Measurements from ENCODE around the gene FNIP2.
A peak's percentile ranks its signal among the peaks of the same experiment; 100 is the strongest.

The FNIP2 gene

GRCh38 chr4:158850800-158851644 lies 82.2 kb downstream of the FNIP2 start:
- H3K4me3 ChIP-seq (ENCODE audit: low read length): no peak overlapping the region
- TF ChIP-seq CTCF (conservative IDR thresholded peaks at IDR 0.05; ENCODE audit: low read depth, low read length): peak; percentile 64
- no peak for DNase-seq (ENCODE audit: low read depth)

- H3K4me3 ChIP-seq (ENCODE audit: low read length): no peak overlapping the region
- no peak for TF ChIP-seq CTCF (conservative IDR thresholded peaks at IDR 0.05; ENCODE audit: low read depth, low read length)
- DNase-seq (ENCODE audit: low read depth): no peak
Measured at GRCh38 chr4:158854236-158854635, 85.4 kb downstream of the FNIP2 start.

- no peak for DNase-seq (ENCODE audit: low read depth)
- TF ChIP-seq CTCF (conservative IDR thresholded peaks at IDR 0.05; ENCODE audit: low read depth, low read length): peak; percentile 51
- H3K4me3 ChIP-seq (ENCODE audit: low read length): no peak overlapping the region
Measured at GRCh38 chr4:158856852-158857251, 88.0 kb downstream of the FNIP2 start.

- no peak for TF ChIP-seq CTCF (conservative IDR thresholded peaks at IDR 0.05; ENCODE audit: low read depth, low read length)
- no peak overlapping the region for H3K4me3 ChIP-seq (ENCODE audit: low read length)
- no peak for DNase-seq (ENCODE audit: low read depth)
Measured at GRCh38 chr4:158857951-158858350, 89.1 kb downstream of the FNIP2 start.

DNA sequence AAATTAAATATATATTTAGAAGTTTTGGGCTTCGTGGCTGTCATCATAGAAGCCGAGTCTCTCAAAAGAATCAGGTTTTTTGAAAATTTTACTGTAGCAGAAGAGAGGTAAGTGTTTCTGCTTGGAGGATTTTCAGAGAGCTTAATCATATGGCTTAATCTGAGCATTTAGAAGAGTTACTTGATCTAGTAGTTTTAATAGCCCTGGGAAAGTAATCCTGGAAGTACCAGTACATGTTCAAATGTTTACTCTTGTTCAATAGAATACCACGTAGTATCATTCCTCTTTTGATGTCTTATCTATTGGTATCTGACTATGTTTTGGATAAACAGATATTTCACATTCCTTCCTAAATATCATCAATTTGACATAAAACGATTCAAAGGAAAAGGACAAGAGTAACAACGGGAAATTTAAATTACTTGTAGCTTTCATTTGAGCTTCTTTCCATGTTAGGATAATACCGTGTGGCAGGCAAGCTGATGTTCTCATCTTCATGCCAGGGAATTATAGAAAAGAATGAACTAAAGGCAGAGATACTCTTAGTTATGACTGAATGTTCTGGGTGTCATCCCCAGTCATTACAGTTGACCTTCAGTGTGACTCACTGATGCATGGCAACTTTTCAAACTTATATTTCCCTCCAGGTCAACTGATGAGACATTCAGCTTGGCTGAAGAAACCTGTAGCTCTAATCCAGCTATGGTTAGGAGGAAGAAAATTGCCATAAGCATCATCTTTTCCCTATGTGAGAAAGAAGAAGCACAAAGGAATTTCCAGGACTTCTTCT lies 89.8 kb downstream of the FNIP2 start:
- DNase-seq (ENCODE audit: low read depth): no peak
- no peak overlapping the region for H3K4me3 ChIP-seq (ENCODE audit: low read length)
- no peak for TF ChIP-seq CTCF (conservative IDR thresholded peaks at IDR 0.05; ENCODE audit: low read depth, low read length)

GRCh38 chr4:158859661-158860060 lies 90.8 kb downstream of the FNIP2 start:
- no peak for TF ChIP-seq CTCF (conservative IDR thresholded peaks at IDR 0.05; ENCODE audit: low read depth, low read length)
- DNase-seq (ENCODE audit: low read depth): no peak

More at GRCh38 chr4:158859661-158860060, 90.8 kb downstream of the FNIP2 start:
- H3K4me3 ChIP-seq (ENCODE audit: low read length): no peak overlapping the region

All from retinal pigment epithelial cell (primary cell).